HUES6 (cell line): Measurements from ENCODE around the gene KMT2E.

Experiments
- H3K27ac ChIP-seq: 2 replicates; pipeline ENCODE4 v1.7.0; 2013; ENCODE audit warnings: low read depth, mild to moderate bottlenecking, low read length, inconsistent platforms
- H3K27me3 ChIP-seq: 2 replicates; pipeline ENCODE4 v1.6.1; 2013; ENCODE audit warnings: low read length; ENCODE audit not compliant: control insufficient read depth, insufficient read depth
- H3K36me3 ChIP-seq: 2 replicates; pipeline ENCODE4 v1.6.1; 2013; ENCODE audit warnings: low read length; ENCODE audit not compliant: control insufficient read depth, insufficient read depth
- H3K4me1 ChIP-seq: 2 replicates; pipeline ENCODE4 v1.6.1; 2013; ENCODE audit warnings: low read length; ENCODE audit not compliant: control insufficient read depth, insufficient read depth
- H3K4me3 ChIP-seq: 2 replicates; pipeline ENCODE4 v1.5.1; 2013; ENCODE audit warnings: low read depth, low read length
- H3K9ac ChIP-seq: one replicate; pipeline ENCODE4 v1.6.1; 2013; ENCODE audit warnings: mild to moderate bottlenecking, low read length
- H3K9me3 ChIP-seq: 2 replicates; pipeline ENCODE4 v1.6.1; 2013; ENCODE audit warnings: low read depth, low read length; ENCODE audit not compliant: control insufficient read depth, insufficient read depth

The KMT2E gene

DNA sequence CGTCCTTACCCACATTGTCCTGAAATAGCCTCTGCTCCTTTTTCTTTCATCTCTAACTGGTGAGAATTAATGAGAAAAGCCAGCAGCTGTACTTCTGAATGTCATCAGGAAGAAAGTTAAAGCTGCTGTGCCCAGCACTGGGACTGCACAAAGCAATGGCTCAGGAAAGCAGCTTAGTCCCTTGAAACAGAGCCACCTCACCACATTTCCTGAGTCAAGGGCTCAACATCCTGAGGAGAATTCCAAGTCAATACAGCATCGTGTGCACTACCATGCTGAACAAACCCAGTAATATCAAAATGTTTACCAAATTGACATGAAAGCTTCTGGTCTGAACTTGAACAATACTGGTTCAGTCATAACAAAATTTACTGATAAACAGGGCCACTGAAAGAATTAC lies 140.1 kb downstream of the KMT2E start:
- Histone ChIP-seq H3K27me3 (no peaks in the 10 kb centered on the region), H3K9ac (no peak overlapping the region), H3K4me3 (no peak overlapping the region), H3K36me3 (0 out of 2 replicates have a peak, but pooled peaks cover 6% of the 10 kb centered on the region), H3K9me3 (no peaks in the 10 kb centered on the region), H3K4me1 (no peaks in the 10 kb centered on the region), H3K27ac (no peak overlapping the region)

DNA sequence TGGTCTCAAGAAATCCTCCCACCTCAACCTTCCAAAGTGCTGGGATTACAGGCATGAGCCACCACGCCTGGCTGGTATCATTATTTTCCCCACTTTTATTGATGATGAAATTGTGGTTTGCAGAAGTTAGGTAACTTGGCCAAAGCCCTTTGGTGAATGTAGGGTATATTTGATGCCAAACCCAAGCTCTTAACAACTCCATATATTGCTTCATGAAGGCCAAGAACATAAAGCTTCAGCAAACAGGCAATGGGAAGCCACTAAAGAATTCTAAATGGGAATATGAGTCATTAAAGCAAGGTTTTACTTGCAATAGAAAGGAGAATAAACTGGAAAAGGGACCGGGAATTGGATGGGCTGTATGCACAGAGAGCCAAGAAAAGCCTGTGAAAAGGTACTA lies 142.7 kb downstream of the KMT2E start:
- Histone ChIP-seq H3K4me1 (no peaks in the 10 kb centered on the region), H3K4me3 (no peak overlapping the region), H3K27me3 (no peaks in the 10 kb centered on the region), H3K9ac (no peak overlapping the region), H3K9me3 (no peaks in the 10 kb centered on the region), H3K36me3 (peaks cover 11% of the 10 kb centered on the region), H3K27ac (no peak overlapping the region)

DNA sequence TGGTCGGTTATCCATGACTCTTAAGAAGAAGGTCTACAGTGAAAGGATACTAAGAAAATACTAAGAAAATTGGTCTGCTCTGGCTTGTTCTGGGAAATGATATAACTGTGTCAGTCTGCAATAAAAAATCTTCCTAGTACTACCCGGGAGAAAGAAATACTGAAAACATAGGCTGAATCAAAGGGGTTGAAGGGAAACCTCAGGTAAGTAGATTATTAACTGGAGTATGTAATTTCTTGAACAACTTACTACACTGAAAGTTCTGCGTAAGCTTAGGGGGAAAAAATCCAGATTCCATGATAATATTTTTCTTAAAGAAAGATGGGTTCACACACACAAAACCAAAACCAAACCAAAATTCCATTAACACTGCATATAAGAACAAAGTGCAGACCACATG lies 143.3 kb downstream of the KMT2E start:
- Histone ChIP-seq H3K9ac (no peak overlapping the region), H3K36me3 (peaks cover 11% of the 10 kb centered on the region), H3K4me1 (no peaks in the 10 kb centered on the region), H3K4me3 (no peak overlapping the region), H3K27ac (no peak overlapping the region), H3K27me3 (no peaks in the 10 kb centered on the region), H3K9me3 (no peaks in the 10 kb centered on the region)

DNA sequence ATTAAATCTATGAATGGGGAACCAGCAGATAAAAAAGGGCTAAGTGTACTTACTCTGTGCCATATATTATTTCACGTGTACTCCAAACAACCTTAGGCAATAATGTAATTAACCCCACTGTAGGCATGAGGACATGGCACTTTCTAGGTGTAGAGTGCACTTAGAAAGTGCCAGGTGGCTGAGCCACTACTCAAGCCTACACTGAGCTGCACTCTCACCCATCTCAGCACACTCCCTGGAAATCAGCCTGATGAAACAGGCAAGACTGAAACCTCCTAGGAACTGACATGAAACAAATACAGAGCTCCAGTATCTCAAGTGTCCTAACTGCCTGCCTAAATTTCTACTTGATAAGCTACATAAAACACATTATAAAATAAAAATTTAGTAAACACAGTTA lies 147.4 kb downstream of the KMT2E start:
- Histone ChIP-seq H3K9me3 (no peaks in the 10 kb centered on the region), H3K4me1 (no peaks in the 10 kb centered on the region), H3K9ac (no peak overlapping the region), H3K27ac (no peak overlapping the region), H3K36me3 (peaks cover 20% of the 10 kb centered on the region), H3K4me3 (no peak overlapping the region), H3K27me3 (no peaks in the 10 kb centered on the region)
